ENCODE results near the gene LGALS1. TPM values are rescaled to one million over a fixed set of nuclear protein-coding genes. Genes with fewer than 3 reads are reported as not detected.

The LGALS1 gene
- total and polyA plus RNA-seq, 12 donors: 190 to 4,628 (median 918) TPM

DNA sequence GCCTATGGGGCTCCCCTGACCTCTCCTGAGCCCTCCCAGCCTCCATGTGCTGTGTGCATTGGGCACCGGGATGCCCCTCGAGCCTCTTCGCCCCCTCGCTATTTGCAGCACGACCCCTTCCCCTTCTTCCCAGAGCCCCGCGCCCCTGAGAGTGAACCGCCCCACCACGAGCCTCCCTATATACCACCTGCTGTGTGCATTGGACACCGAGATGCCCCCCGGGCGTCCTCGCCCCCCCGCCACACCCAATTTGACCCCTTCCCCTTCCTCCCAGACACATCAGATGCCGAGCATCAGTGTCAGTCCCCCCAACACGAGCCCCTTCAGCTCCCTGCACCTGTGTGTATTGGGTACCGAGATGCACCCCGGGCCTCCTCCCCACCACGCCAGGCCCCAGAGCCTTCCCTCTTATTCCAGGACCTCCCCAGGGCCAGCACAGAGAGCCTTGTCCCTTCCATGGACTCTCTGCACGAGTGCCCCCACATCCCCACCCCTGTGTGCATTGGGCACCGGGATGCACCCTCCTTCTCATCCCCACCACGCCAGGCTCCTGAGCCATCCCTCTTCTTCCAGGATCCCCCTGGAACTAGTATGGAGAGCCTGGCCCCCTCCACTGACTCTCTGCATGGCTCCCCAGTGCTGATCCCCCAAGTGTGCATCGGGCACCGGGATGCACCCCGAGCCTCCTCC is 50.3 kb downstream of the LGALS1 start:
- Histone ChIP-seq H3K9me3 (replicated peaks in 1 of 3) (no peaks in the 10 kb centered on the region), H3K27ac (no peak overlapping the region), H3K27me3 (no peaks in the 10 kb centered on the region), H3K4me1 (replicated peaks in 1 of 2) (peaks cover 0 to 13% of the 10 kb centered on the region in 2 donors), H3K4me3 (no peak overlapping the region), H3K36me3 (replicated peaks in 1 of 2) (no peaks in the 10 kb centered on the region)
- no peak for DNase-seq
- intact Hi-C loops (cut with DNase I): no loop called here
- WGBS, 4 donors: 83 to 92% (median 89%) methylated on average over 24 to 25 of the region's 25 CpGs
- no peak for TF ChIP-seq POLR2A (IDR thresholded peaks at IDR 0.05)
- TF ChIP-seq, protein P1, sequence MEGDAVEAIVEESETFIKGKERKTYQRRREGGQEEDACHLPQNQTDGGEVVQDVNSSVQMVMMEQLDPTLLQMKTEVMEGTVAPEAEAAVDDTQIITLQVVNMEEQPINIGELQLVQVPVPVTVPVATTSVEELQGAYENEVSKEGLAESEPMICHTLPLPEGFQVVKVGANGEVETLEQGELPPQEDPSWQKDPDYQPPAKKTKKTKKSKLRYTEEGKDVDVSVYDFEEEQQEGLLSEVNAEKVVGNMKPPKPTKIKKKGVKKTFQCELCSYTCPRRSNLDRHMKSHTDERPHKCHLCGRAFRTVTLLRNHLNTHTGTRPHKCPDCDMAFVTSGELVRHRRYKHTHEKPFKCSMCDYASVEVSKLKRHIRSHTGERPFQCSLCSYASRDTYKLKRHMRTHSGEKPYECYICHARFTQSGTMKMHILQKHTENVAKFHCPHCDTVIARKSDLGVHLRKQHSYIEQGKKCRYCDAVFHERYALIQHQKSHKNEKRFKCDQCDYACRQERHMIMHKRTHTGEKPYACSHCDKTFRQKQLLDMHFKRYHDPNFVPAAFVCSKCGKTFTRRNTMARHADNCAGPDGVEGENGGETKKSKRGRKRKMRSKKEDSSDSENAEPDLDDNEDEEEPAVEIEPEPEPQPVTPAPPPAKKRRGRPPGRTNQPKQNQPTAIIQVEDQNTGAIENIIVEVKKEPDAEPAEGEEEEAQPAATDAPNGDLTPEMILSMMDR (IDR thresholded peaks at IDR 0.05): no peak

DNA sequence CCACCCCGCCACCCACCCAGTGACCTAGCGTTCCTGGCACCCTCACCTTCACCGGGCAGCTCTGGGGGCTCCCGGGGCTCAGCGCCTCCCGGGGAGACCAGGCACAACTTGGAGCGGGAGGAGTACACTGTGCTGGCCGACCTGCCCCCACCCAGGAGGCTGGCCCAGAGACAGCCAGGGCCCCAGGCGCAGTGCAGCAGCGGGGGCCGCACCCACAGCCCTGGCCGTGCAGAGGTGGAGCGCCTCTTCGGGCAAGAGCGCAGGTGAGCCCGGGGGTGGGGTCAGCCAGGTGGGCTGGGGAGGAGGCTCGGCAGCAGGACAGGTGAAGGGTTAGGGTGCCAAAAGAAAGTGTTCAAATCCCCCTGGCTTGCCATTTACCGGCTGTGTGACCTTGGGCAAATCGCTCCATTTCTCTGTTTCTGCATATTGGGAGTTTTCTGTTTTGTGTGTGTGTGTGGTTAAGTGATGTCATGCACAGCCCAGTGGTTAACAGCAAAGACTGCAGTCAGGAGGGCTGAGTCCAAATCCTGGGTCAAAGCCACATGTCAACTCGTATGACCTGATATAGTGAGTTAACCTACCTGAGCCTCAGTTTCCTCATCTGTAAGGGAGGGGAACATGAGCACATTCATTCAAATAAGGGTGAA is 50.9 kb downstream of the LGALS1 start:
- 67 to 82% (median 75%) methylated on average over 6 to 20 of the region's 20 CpGs for WGBS, 4 donors

DNA sequence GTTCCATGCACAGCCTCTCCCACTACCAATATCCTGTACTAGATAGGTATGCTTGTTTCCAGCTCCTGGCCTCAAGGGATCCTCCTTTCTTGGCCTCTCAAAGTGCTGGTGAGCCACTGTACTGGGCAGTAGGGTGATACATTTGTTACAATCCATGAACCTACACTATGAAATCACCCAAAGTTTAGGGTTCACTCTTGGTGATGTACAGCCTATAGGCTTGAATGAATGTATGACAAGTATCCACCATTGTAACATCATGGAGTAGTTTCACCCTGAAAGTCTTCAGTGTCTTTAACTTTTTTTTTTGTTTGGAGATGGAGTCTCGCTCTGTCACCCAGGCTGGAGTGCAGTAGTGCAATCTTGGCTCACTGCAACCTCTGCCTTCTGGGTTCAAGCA is 53.2 kb downstream of the LGALS1 start:
- H3K27me3 ChIP-seq: no peaks in the 10 kb centered on the region
- H3K27ac ChIP-seq: peak overlapping the region in 4 of 5 donors; percentile 51 to 79 (median 68)
- no peak for TF ChIP-seq POLR2A (IDR thresholded peaks at IDR 0.05)
- TF ChIP-seq, protein P1 (IDR thresholded peaks at IDR 0.05): no peak
- H3K4me3 ChIP-seq: no peak overlapping the region
- peaks cover 0 to 13% of the 10 kb centered on the region in 2 donors for H3K4me1 ChIP-seq (replicated peaks in 1 of 2)
- no peaks in the 10 kb centered on the region for H3K36me3 ChIP-seq (replicated peaks in 1 of 2)
- no peak for DNase-seq
- H3K9me3 ChIP-seq (replicated peaks in 1 of 3): no peaks in the 10 kb centered on the region
- intact Hi-C loops (cut with DNase I): no loop called here
- WGBS, 4 donors: 88 to 100% (median 94%) methylated on average over 1 of the region's 1 CpG

More for the DNA sequence above, 50.9 kb downstream of the LGALS1 start:
- H3K27ac ChIP-seq: no peak overlapping the region
- no peak overlapping the region for H3K4me3 ChIP-seq
- peaks cover 0 to 13% of the 10 kb centered on the region in 2 donors for H3K4me1 ChIP-seq (replicated peaks in 1 of 2)
- no peaks in the 10 kb centered on the region for H3K27me3 ChIP-seq
- DNase-seq: no peak
- H3K9me3 ChIP-seq (replicated peaks in 1 of 3): no peaks in the 10 kb centered on the region
- H3K36me3 ChIP-seq (replicated peaks in 1 of 2): no peaks in the 10 kb centered on the region
- TF ChIP-seq, protein P1 (IDR thresholded peaks at IDR 0.05): peak in 3 of 6 experiments; percentile 16 to 23 (median 18)
- TF ChIP-seq POLR2A (IDR thresholded peaks at IDR 0.05): no peak
- intact Hi-C loops (cut with DNase I): no loop called here

Small RNA genes within 50 kb of the gene (small RNA-seq; reads per million reads assigned to genes)
- 0 reads per million in 2 donors for gene RN7SL385P

Other genes with a start within 250 kb of the LGALS1 start
- 1 to 10 TPM in 1 of 9 donors, under 1 TPM in 6, not detected in 2; 0.04 to 2.3 (median 0.11) TPM for gene ELFN2, start 248.2 kb upstream of the LGALS1 start, total RNA-seq
- gene ELFN2, start 248.2 kb upstream of the LGALS1 start, polyA plus RNA-seq: 1 to 10 TPM in 1 of 3 donors, under 1 TPM in 2; 0.30 to 3.3 (median 0.77) TPM
- gene MFNG, start 189.3 kb upstream of the LGALS1 start, total RNA-seq: 10 to 100 TPM in 8 of 9 donors, 1 to 10 TPM in 1; 4.0 to 27.6 (median 22.3) TPM
- gene MFNG, start 189.3 kb upstream of the LGALS1 start, polyA plus RNA-seq: 10 to 100 TPM in 1 of 3 donors, 1 to 10 TPM in 2; 4.3 to 11.5 (median 7.8) TPM
- 10 to 100 TPM in 8 of 9 donors, 1 to 10 TPM in 1; 3.3 to 34.2 (median 20.5) TPM for gene CARD10, start 156.2 kb upstream of the LGALS1 start, total RNA-seq
- 10 to 100 TPM in 2 of 3 donors, 1 to 10 TPM in 1; 4.7 to 24.4 (median 17.4) TPM for gene CARD10, start 156.2 kb upstream of the LGALS1 start, polyA plus RNA-seq
- gene CDC42EP1, start 115.2 kb upstream of the LGALS1 start, total RNA-seq: 100 to 1,000 TPM in 5 of 9 donors, 10 to 100 TPM in 3, 1 to 10 TPM in 1; 9.2 to 159 (median 116) TPM
- 10 to 100 TPM; 19.7 to 65.1 (median 39.5) TPM for gene CDC42EP1, start 115.2 kb upstream of the LGALS1 start, polyA plus RNA-seq
- under 1 TPM in 2 of 9 donors, not detected in 7; 0.22 to 0.42 TPM for gene LGALS2, start 95.5 kb upstream of the LGALS1 start, total RNA-seq
- 1 to 10 TPM in 1 of 3 donors, under 1 TPM in 2; 0.42 to 1.4 (median 0.47) TPM for gene LGALS2, start 95.5 kb upstream of the LGALS1 start, polyA plus RNA-seq
- gene GGA1, start 66.8 kb upstream of the LGALS1 start, total RNA-seq: 10 to 100 TPM; 30.6 to 93.3 (median 61.4) TPM
- 100 to 1,000 TPM in 2 of 3 donors, 10 to 100 TPM in 1; 42.4 to 160 (median 107) TPM for gene GGA1, start 66.8 kb upstream of the LGALS1 start, polyA plus RNA-seq
- gene SH3BP1, start 36.0 kb upstream of the LGALS1 start, total RNA-seq: 10 to 100 TPM in 5 of 9 donors, 1 to 10 TPM in 4; 5.5 to 18.7 (median 10.5) TPM
- 10 to 100 TPM in 1 of 3 donors, 1 to 10 TPM in 2; 2.4 to 27.3 (median 9.8) TPM for gene SH3BP1, start 36.0 kb upstream of the LGALS1 start, polyA plus RNA-seq
- 10 to 100 TPM; 16.2 to 49.7 (median 20.6) TPM for gene PDXP, start 16.9 kb upstream of the LGALS1 start, total RNA-seq
- gene PDXP, start 16.9 kb upstream of the LGALS1 start, polyA plus RNA-seq: 10 to 100 TPM in 2 of 3 donors, 1 to 10 TPM in 1; 10.0 to 41.9 (median 13.4) TPM
- 10 to 100 TPM; 23.2 to 51.1 (median 38.4) TPM for gene NOL12, start 10.7 kb downstream of the LGALS1 start, total RNA-seq
- 10 to 100 TPM; 26.7 to 90.7 (median 73.8) TPM for gene NOL12, start 10.7 kb downstream of the LGALS1 start, polyA plus RNA-seq
- gene TRIOBP, start 21.4 kb downstream of the LGALS1 start, total RNA-seq: 100 to 1,000 TPM in 6 of 9 donors, 10 to 100 TPM in 3; 42.8 to 146 (median 105) TPM
- gene TRIOBP, start 21.4 kb downstream of the LGALS1 start, polyA plus RNA-seq: 10 to 100 TPM; 24.6 to 43.1 (median 29.6) TPM
- gene GCAT, start 132.3 kb downstream of the LGALS1 start, total RNA-seq: 10 to 100 TPM; 20.5 to 87.9 (median 33.1) TPM
- gene GCAT, start 132.3 kb downstream of the LGALS1 start, polyA plus RNA-seq: 10 to 100 TPM; 18.2 to 37.2 (median 37.1) TPM
- gene GALR3, start 147.7 kb downstream of the LGALS1 start, total RNA-seq: under 1 TPM in 2 of 9 donors, not detected in 7; 0.19 to 0.33 TPM
- gene GALR3, start 147.7 kb downstream of the LGALS1 start, polyA plus RNA-seq: not detected
- 100 to 1,000 TPM in 1 of 9 donors, 10 to 100 TPM in 8; 24.0 to 114 (median 36.1) TPM for gene ANKRD54, start 168.7 kb downstream of the LGALS1 start, total RNA-seq
- gene ANKRD54, start 168.7 kb downstream of the LGALS1 start, polyA plus RNA-seq: 10 to 100 TPM; 32.9 to 44.1 (median 40.6) TPM
- gene EIF3L, start 173.8 kb downstream of the LGALS1 start, total RNA-seq: 100 to 1,000 TPM; 188 to 642 (median 414) TPM
- 100 to 1,000 TPM; 210 to 425 (median 291) TPM for gene EIF3L, start 173.8 kb downstream of the LGALS1 start, polyA plus RNA-seq
- 10 to 100 TPM in 8 of 9 donors, 1 to 10 TPM in 1; 6.3 to 25.2 (median 17.3) TPM for gene MICALL1, start 230.7 kb downstream of the LGALS1 start, total RNA-seq
- 10 to 100 TPM in 1 of 3 donors, 1 to 10 TPM in 2; 5.7 to 14.0 (median 6.6) TPM for gene MICALL1, start 230.7 kb downstream of the LGALS1 start, polyA plus RNA-seq

Data from adrenal gland (tissue), 12 donors.